Endodermal cell (in vitro differentiated cells): ENCODE data around the gene ZBTB46. TPM values are rescaled to one million over a fixed set of nuclear protein-coding genes. Genes with fewer than 3 reads are reported as not detected.
A peak's percentile ranks its signal among the peaks of the same experiment; 100 is the strongest.

Experiments used
- DNase-seq: peaks from one replicate; pipeline ENCODE4 v3.0.0-alpha.2; 2017
- H3K27ac ChIP-seq: 2 replicates; pipeline ENCODE4 v1.5.1; 2013; ENCODE audit warnings: mild to moderate bottlenecking, low read depth, low read length, moderate library complexity
- H3K27me3 ChIP-seq: 2 replicates; pipeline ENCODE4 v1.6.1; 2013; ENCODE audit warnings: mild to moderate bottlenecking, low read length, moderate library complexity; ENCODE audit not compliant: insufficient read depth, control insufficient read depth, poor library complexity, severe bottlenecking
- H3K36me3 ChIP-seq: 2 replicates; pipeline ENCODE4 v1.7.0; 2013; ENCODE audit warnings: mild to moderate bottlenecking, low read length, moderate library complexity; ENCODE audit not compliant: control insufficient read depth, insufficient read depth
- H3K4me1 ChIP-seq: one replicate; pipeline ENCODE4 v1.7.0; 2013; ENCODE audit warnings: low read length; ENCODE audit not compliant: control insufficient read depth, insufficient read depth
- H3K4me3 ChIP-seq: 2 replicates; pipeline ENCODE4 v1.5.1; 2013; ENCODE audit warnings: mild to moderate bottlenecking, low read length, moderate library complexity
- H3K9ac ChIP-seq: 2 replicates; pipeline ENCODE4 v1.6.1; 2013; ENCODE audit warnings: mild to moderate bottlenecking, low read length, moderate library complexity; ENCODE audit not compliant: poor library complexity, severe bottlenecking; ENCODE audit errors: extremely low read depth
- H3K9me3 ChIP-seq: 2 replicates; pipeline ENCODE4 v1.6.1; 2013; ENCODE audit warnings: mild to moderate bottlenecking, low read length, moderate library complexity; ENCODE audit not compliant: control insufficient read depth
- H3K27ac Mint-ChIP-seq: 2 replicates; pipeline ENCODE4 v1.8.0; 2020; ENCODE audit warnings: mixed read lengths
- H3K27me3 Mint-ChIP-seq: 2 replicates; pipeline ENCODE4 v1.8.0; 2021; ENCODE audit warnings: mild to moderate bottlenecking, mixed read lengths; ENCODE audit not compliant: insufficient read depth
- H3K36me3 Mint-ChIP-seq: 2 replicates; pipeline ENCODE4 v1.8.0; 2020; ENCODE audit warnings: low read depth, mixed read lengths
- H3K4me1 Mint-ChIP-seq: 2 replicates; pipeline ENCODE4 v1.8.0; 2020; ENCODE audit warnings: mixed read lengths
- H3K4me3 Mint-ChIP-seq: 2 replicates; pipeline ENCODE4 v1.8.0; 2020; ENCODE audit warnings: mild to moderate bottlenecking, moderate library complexity, mixed read lengths
- H3K9me3 Mint-ChIP-seq: 2 replicates; pipeline ENCODE4 v1.8.0; 2020; ENCODE audit warnings: mild to moderate bottlenecking, mixed read lengths
- CTCF ChIP-seq: fragments of 200-600 bp; sonication (generic); conservative IDR thresholded peaks from 2 replicates; pipeline ENCODE4 v1.5.0; 2021; ENCODE audit warnings: antibody characterized with exemption, mild to moderate bottlenecking
- WGBS, 2 experiments: methylation state at CpG; one replicate each; pipeline versions ENCODE4 v1.1.5 to v1.1.7; 2013; ENCODE audit warnings: missing lambda C conversion rate in 2 of 2, mixed read lengths in 1 of 2; ENCODE audit not compliant: insufficient coverage in 1 of 2, insufficient read length in 1 of 2; 5-methylcytosine and 5-hydroxymethylcytosine counted together
- total RNA-seq, 2 donors: library from RNA; stranded (reverse); fragmentation: NEBNext Ultra II Directional in 1 of 2; extraction: Animal tissue kit (Norgen Biotek cat#: 25700) in 1 of 2; gene quantifications; 2 replicates in 1 of 2; 3 replicates in 1 of 2; pipeline ENCODE4 v1.2.1, GENCODE V29; 2021

The ZBTB46 gene
- total RNA-seq, 2 donors from 2014 or later = 24.9 to 25.9 TPM

GRCh38 chr20:63701051-63701328 is 130.1 kb downstream of the ZBTB46 start:
- Mint-ChIP-seq H3K9me3 (no peaks in the 10 kb centered on the region), H3K27ac (no peak overlapping the region), H3K27me3 (no peaks in the 10 kb centered on the region), H3K36me3 (peaks cover 17% of the 10 kb centered on the region), H3K4me1 (no peaks in the 10 kb centered on the region), H3K4me3 (no peak overlapping the region)
- no peak overlapping the region for H3K9ac ChIP-seq
- no peaks in the 10 kb centered on the region for H3K9me3 ChIP-seq
- no peak overlapping the region for H3K27ac ChIP-seq
- peaks cover 18% of the 10 kb centered on the region for H3K36me3 ChIP-seq
- TF ChIP-seq CTCF = no peak
- H3K4me1 ChIP-seq = no peaks in the 10 kb centered on the region
- no peak overlapping the region for H3K4me3 ChIP-seq
- H3K27me3 ChIP-seq = no peaks in the 10 kb centered on the region
- no peak for DNase-seq
- 81 to 93% methylated on average over 3 to 5 of the region's 5 CpGs for WGBS, 2 experiments

- no peak overlapping the region for H3K4me3 Mint-ChIP-seq
- DNase-seq = no peak
- Histone ChIP-seq H3K4me1 (no peaks in the 10 kb centered on the region), H3K9ac (no peak overlapping the region), H3K4me3 (no peak overlapping the region), H3K9me3 (no peaks in the 10 kb centered on the region), H3K36me3 (peaks cover 12% of the 10 kb centered on the region), H3K27ac (no peak overlapping the region), H3K27me3 (no peaks in the 10 kb centered on the region)
- H3K27me3 Mint-ChIP-seq = no peaks in the 10 kb centered on the region
- WGBS, 2 experiments = 93 to 98% methylated on average over 21 to 42 of the region's 43 CpGs
- H3K27ac Mint-ChIP-seq = no peak overlapping the region
- TF ChIP-seq CTCF = no peak
- H3K4me1 Mint-ChIP-seq = no peaks in the 10 kb centered on the region
- H3K36me3 Mint-ChIP-seq = peaks cover 11% of the 10 kb centered on the region
- no peaks in the 10 kb centered on the region for H3K9me3 Mint-ChIP-seq
These were observed 130.6 kb downstream of the ZBTB46 start for GRCh38 chr20:63700199-63701050.

GRCh38 chr20:63699466-63700198 is 131.4 kb downstream of the ZBTB46 start:
- Histone ChIP-seq H3K27me3 (no peaks in the 10 kb centered on the region), H3K4me1 (no peaks in the 10 kb centered on the region), H3K9me3 (no peaks in the 10 kb centered on the region), H3K9ac (no peak overlapping the region), H3K4me3 (no peak overlapping the region), H3K36me3 (peaks cover 4% of the 10 kb centered on the region), H3K27ac (peak overlapping the region; percentile 22)
- H3K4me3 Mint-ChIP-seq = no peak overlapping the region
- TF ChIP-seq CTCF = no peak
- no peak overlapping the region for H3K27ac Mint-ChIP-seq
- no peaks in the 10 kb centered on the region for H3K9me3 Mint-ChIP-seq
- 89% methylated on average over 19 to 24 of the region's 24 CpGs for WGBS, 2 experiments
- peaks cover 5% of the 10 kb centered on the region for H3K36me3 Mint-ChIP-seq
- no peaks in the 10 kb centered on the region for H3K4me1 Mint-ChIP-seq
- peak; percentile 50 for DNase-seq
- no peaks in the 10 kb centered on the region for H3K27me3 Mint-ChIP-seq
